H9 (cell line): Measurements from ENCODE around the gene VPS13C. TPM values are rescaled to one million over a fixed set of nuclear protein-coding genes. Genes with fewer than 3 reads are reported as not detected.

Source experiments
- DNase-seq: peaks from one replicate; pipeline ENCODE4 v3.0.0-alpha.2; 2017
- H2AFZ ChIP-seq: one replicate; pipeline ENCODE4 v1.6.1; 2013; ENCODE audit warnings: mild to moderate bottlenecking, low read length, control low read depth, moderate library complexity
- H2AK5ac ChIP-seq: 2 replicates; pipeline ENCODE4 v1.6.1; 2013; ENCODE audit warnings: low read length, control low read depth, mixed read lengths; ENCODE audit not compliant: insufficient read length
- H2BK120ac ChIP-seq: one replicate; pipeline ENCODE4 v1.6.1; 2013; ENCODE audit warnings: low read depth, mild to moderate bottlenecking, low read length, control low read depth, inconsistent platforms; ENCODE audit not compliant: poor library complexity, severe bottlenecking
- H2BK12ac ChIP-seq: 2 replicates; pipeline ENCODE4 v1.6.1; 2013; ENCODE audit warnings: low read length, control low read depth, mixed read lengths, low read depth; ENCODE audit not compliant: insufficient read length
- H2BK15ac ChIP-seq: 2 replicates; pipeline ENCODE4 v1.6.1; 2013; ENCODE audit warnings: low read depth, low read length, control low read depth
- H2BK20ac ChIP-seq: one replicate; pipeline ENCODE4 v1.6.1; 2013; ENCODE audit warnings: low read depth, mild to moderate bottlenecking, low read length, control low read depth, inconsistent platforms; ENCODE audit not compliant: poor library complexity, severe bottlenecking
- H2BK5ac ChIP-seq: 2 replicates; pipeline ENCODE4 v1.6.1; 2013; ENCODE audit warnings: low read length, control low read depth, mixed read lengths; ENCODE audit not compliant: insufficient read length
- H3K14ac ChIP-seq: 2 replicates; pipeline ENCODE4 v1.6.1; 2013; ENCODE audit warnings: low read length, control low read depth; ENCODE audit not compliant: insufficient read depth
- H3K18ac ChIP-seq: 2 replicates; pipeline ENCODE4 v1.6.1; 2013; ENCODE audit warnings: low read depth, mild to moderate bottlenecking, mixed read lengths, low read length, control low read depth; ENCODE audit not compliant: insufficient read length
- H3K23ac ChIP-seq: 2 replicates; pipeline ENCODE4 v1.6.1; 2013; ENCODE audit warnings: low read length, control low read depth, mixed read lengths, low read depth; ENCODE audit not compliant: insufficient read length
- H3K23me2 ChIP-seq: 2 replicates; pipeline ENCODE4 v1.6.1; 2013; ENCODE audit warnings: low read depth, mild to moderate bottlenecking, mixed read lengths, low read length, control low read depth; ENCODE audit not compliant: insufficient read length, poor library complexity, severe bottlenecking
- H3K27ac ChIP-seq: 2 replicates; pipeline ENCODE4 v1.5.1; 2013; ENCODE audit warnings: low read length, control low read depth, mixed read lengths, low read depth; ENCODE audit not compliant: insufficient read length
- H3K27me3 ChIP-seq: 2 replicates; pipeline ENCODE4 v1.6.1; 2013; ENCODE audit warnings: low read length, control low read depth, inconsistent platforms; ENCODE audit not compliant: insufficient read depth
- H3K4ac ChIP-seq: 2 replicates; pipeline ENCODE4 v1.6.1; 2013; ENCODE audit warnings: low read depth, mild to moderate bottlenecking, control low read depth, inconsistent platforms, low read length, moderate library complexity
- H3K4me1 ChIP-seq: 2 replicates; pipeline ENCODE4 v1.6.1; 2013; ENCODE audit warnings: low read length, control low read depth, inconsistent platforms; ENCODE audit not compliant: insufficient read depth
- H3K4me2 ChIP-seq: 2 replicates; pipeline ENCODE4 v1.6.1; 2013; ENCODE audit warnings: low read length, control low read depth, mixed read lengths; ENCODE audit not compliant: insufficient read length, insufficient read depth
- H3K56ac ChIP-seq: 2 replicates; pipeline ENCODE4 v1.6.1; 2013; ENCODE audit warnings: low read depth, mild to moderate bottlenecking, mixed read lengths, low read length, control low read depth; ENCODE audit not compliant: insufficient read length
- H3K79me1 ChIP-seq: 2 replicates; pipeline ENCODE4 v1.6.1; 2013; ENCODE audit warnings: low read depth, mild to moderate bottlenecking, moderate library complexity, low read length, control low read depth, inconsistent platforms; ENCODE audit not compliant: insufficient read depth, poor library complexity, severe bottlenecking
- H3K79me2 ChIP-seq: 2 replicates; pipeline ENCODE4 v1.6.1; 2013; ENCODE audit warnings: low read length, control low read depth, inconsistent platforms; ENCODE audit not compliant: insufficient read depth
- H3K9ac ChIP-seq: 2 replicates; pipeline ENCODE4 v1.6.1; 2013; ENCODE audit warnings: low read length, control low read depth, mixed read lengths; ENCODE audit not compliant: insufficient read length; ENCODE audit errors: extremely low read depth
- H3K9me3 ChIP-seq: one replicate; pipeline ENCODE4 v1.6.1; 2013; ENCODE audit warnings: low read depth, low read length, inconsistent platforms; ENCODE audit not compliant: control insufficient read depth
- H3T11ph ChIP-seq: one replicate; pipeline ENCODE4 v1.6.1; 2013; ENCODE audit warnings: mild to moderate bottlenecking, low read length, control low read depth, inconsistent platforms
- H4K20me1 ChIP-seq: one replicate; pipeline ENCODE4 v1.6.1; 2013; ENCODE audit not compliant: control insufficient read depth, insufficient read length, insufficient read depth
- H4K5ac ChIP-seq: 2 replicates; pipeline ENCODE4 v1.6.1; 2013; ENCODE audit warnings: low read depth, mild to moderate bottlenecking, mixed read lengths, low read length, control low read depth; ENCODE audit not compliant: insufficient read length
- H4K8ac ChIP-seq: replicated peaks from 2 replicates; pipeline ENCODE4 v1.6.1; 2013; ENCODE audit warnings: low read length, control low read depth, mixed read lengths, low read depth; ENCODE audit not compliant: insufficient read length
- H4K91ac ChIP-seq: 2 replicates; pipeline ENCODE4 v1.6.1; 2013; ENCODE audit warnings: low read depth, mild to moderate bottlenecking, moderate library complexity, mixed read lengths, low read length, control low read depth; ENCODE audit not compliant: insufficient read length
- H3K27ac Mint-ChIP-seq, 3 experiments: 2 replicates in 2 of 3; 3 replicates in 1 of 3; pipeline ENCODE4 v1.8.0; 2020 to 2021; ENCODE audit warnings: mixed read lengths in 3 of 3, mild to moderate bottlenecking in 1 of 3, moderate library complexity in 1 of 3
- H3K27me3 Mint-ChIP-seq: 2 replicates; pipeline ENCODE4 v1.8.0; 2021; ENCODE audit warnings: low read depth, mild to moderate bottlenecking, moderate library complexity, mixed read lengths
- H3K36me3 Mint-ChIP-seq, 3 experiments: 2 replicates in 2 of 3; 3 replicates in 1 of 3; pipeline ENCODE4 v1.8.0; 2020 to 2021; ENCODE audit warnings: low read depth in 3 of 3, mixed read lengths in 3 of 3; ENCODE audit not compliant: insufficient read depth in 1 of 3
- H3K4me1 Mint-ChIP-seq, 2 experiments: 2 replicates each; pipeline ENCODE4 v1.8.0; 2020; ENCODE audit warnings: mixed read lengths in 2 of 2
- H3K4me3 Mint-ChIP-seq, 2 experiments: 2 replicates in 1 of 2; 3 replicates in 1 of 2; pipeline ENCODE4 v1.8.0; 2020 to 2021; ENCODE audit warnings: mild to moderate bottlenecking in 2 of 2, mixed read lengths in 2 of 2, moderate library complexity in 1 of 2
- H3K9me3 Mint-ChIP-seq, 2 experiments: 2 replicates in 1 of 2; 3 replicates in 1 of 2; pipeline ENCODE4 v1.8.0; 2020; ENCODE audit warnings: mild to moderate bottlenecking in 2 of 2, mixed read lengths in 2 of 2, moderate library complexity in 1 of 2
- WGBS: extraction: QIAGEN DNeasy Blood & Tissue Kit; methylation state at CpG from one replicate; pipeline ENCODE4 v1.1.7; 2013; ENCODE audit warnings: missing lambda C conversion rate, low lambda C conversion rate, mixed read lengths; ENCODE audit not compliant: insufficient read length; ENCODE audit errors: extremely low coverage; 5-methylcytosine and 5-hydroxymethylcytosine counted together
- total RNA-seq: library from RNA; stranded (reverse); gene quantifications from 2 replicates; pipeline ENCODE4 v1.2.1, GENCODE V29; 2021
- TF ChIP-seq, protein P1 (sequence below): fragments of 200-600 bp; sonication (generic); conservative IDR thresholded peaks from 3 replicates; pipeline ENCODE4 v1.8.0; 2021; ENCODE audit warnings: antibody characterized with exemption, mild to moderate bottlenecking

VPS13C gene
- total RNA-seq, 1 experiment from 2014 or later: 14.2 TPM

DNA sequence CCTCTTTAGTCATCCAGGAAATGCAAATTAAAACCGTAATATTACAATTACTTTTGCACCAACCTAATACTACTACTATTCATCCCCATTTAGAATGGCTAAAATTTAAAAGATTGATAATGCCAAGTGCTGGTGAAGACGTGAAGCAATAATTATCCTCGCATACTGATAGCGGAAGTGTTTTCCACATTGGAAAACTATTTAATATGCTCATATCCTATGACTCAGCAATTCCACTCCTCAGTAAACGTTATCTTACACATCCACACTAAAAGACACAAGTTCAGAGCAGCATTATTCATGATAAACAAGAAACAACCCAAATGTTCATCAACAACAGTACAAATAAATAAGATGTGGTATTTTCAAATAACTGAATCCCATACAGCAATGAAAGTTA lies 70.6 kb downstream of the VPS13C start:
- no peaks in the 10 kb centered on the region for H3K4me1 Mint-ChIP-seq
- H3K4me3 Mint-ChIP-seq: no peak overlapping the region
- Histone ChIP-seq H3K9ac (no peak overlapping the region), H4K20me1 (no peaks in the 10 kb centered on the region), H3K79me1 (no peaks in the 10 kb centered on the region), H4K8ac (no peak overlapping the region), H3K27ac (no peak overlapping the region), H3K9me3 (no peaks in the 10 kb centered on the region), H3K18ac (no peak overlapping the region), H3K56ac (no peak overlapping the region), H4K91ac (no peak overlapping the region), H2AFZ (no peak overlapping the region), H3K14ac (no peak overlapping the region), H3K4me1 (no peaks in the 10 kb centered on the region), H2BK20ac (no peak overlapping the region), H3T11ph (no peak overlapping the region), H3K4ac (no peak overlapping the region), H2BK15ac (no peak overlapping the region), H3K4me2 (no peak overlapping the region), H2BK12ac (no peak overlapping the region), H3K79me2 (no peaks in the 10 kb centered on the region), H3K23me2 (no peaks in the 10 kb centered on the region), H3K27me3 (no peaks in the 10 kb centered on the region), H2BK120ac (no peak overlapping the region), H2BK5ac (no peak overlapping the region), H2AK5ac (no peak overlapping the region), H3K23ac (no peak overlapping the region), H4K5ac (no peak overlapping the region)
- H3K36me3 Mint-ChIP-seq: peaks cover 6 to 28% (median 17%) of the 10 kb centered on the region in 3 experiments; a peak in 6 of 7 replicates
- H3K27me3 Mint-ChIP-seq: no peaks in the 10 kb centered on the region
- H3K9me3 Mint-ChIP-seq: peaks cover 0 to 9% of the 10 kb centered on the region in 2 experiments; a peak in 2 of 5 replicates
- no peak for DNase-seq
- TF ChIP-seq, protein P1, sequence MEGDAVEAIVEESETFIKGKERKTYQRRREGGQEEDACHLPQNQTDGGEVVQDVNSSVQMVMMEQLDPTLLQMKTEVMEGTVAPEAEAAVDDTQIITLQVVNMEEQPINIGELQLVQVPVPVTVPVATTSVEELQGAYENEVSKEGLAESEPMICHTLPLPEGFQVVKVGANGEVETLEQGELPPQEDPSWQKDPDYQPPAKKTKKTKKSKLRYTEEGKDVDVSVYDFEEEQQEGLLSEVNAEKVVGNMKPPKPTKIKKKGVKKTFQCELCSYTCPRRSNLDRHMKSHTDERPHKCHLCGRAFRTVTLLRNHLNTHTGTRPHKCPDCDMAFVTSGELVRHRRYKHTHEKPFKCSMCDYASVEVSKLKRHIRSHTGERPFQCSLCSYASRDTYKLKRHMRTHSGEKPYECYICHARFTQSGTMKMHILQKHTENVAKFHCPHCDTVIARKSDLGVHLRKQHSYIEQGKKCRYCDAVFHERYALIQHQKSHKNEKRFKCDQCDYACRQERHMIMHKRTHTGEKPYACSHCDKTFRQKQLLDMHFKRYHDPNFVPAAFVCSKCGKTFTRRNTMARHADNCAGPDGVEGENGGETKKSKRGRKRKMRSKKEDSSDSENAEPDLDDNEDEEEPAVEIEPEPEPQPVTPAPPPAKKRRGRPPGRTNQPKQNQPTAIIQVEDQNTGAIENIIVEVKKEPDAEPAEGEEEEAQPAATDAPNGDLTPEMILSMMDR: no peak
- WGBS: 100% methylated on average over 1 of the region's 5 CpGs
- no peak overlapping the region for H3K27ac Mint-ChIP-seq
